Activated CD8-positive, alpha-beta T cell treated with anti-CD3 and anti-CD28 coated beads for 36 hours (primary cell): ENCODE measurements around the gene TMEM212. TPM values are rescaled to one million over a fixed set of nuclear protein-coding genes. Genes with fewer than 3 reads are reported as not detected.

Experiments used
- ATAC-seq: fragments of 200-7000 bp; cut with Tn5 transposase; one replicate; pipeline ENCODE4 v1.10.0; 2021; ENCODE audit warnings: mild to moderate bottlenecking, moderate library complexity
- CTCF ChIA-PET: fragments of 350-600 bp; sonication (Branson Sonifier 250); formaldehyde crosslinking; loops from one replicate; lab custom pipeline; 2021; ENCODE audit warnings: antibody characterized with exemption; lab: Charles Lee
- POLR2A ChIA-PET: fragments of 350-600 bp; sonication (Branson Sonifier 250); formaldehyde crosslinking; loops from one replicate; lab custom pipeline; 2021; ENCODE audit warnings: antibody characterized with exemption; lab: Charles Lee
- DNase-seq: peaks from one replicate; pipeline ENCODE4 v3.0.0-alpha.2; 2020
- H3K27ac Mint-ChIP-seq: one replicate; pipeline ENCODE4 v1.8.0; 2021; ENCODE audit warnings: mild to moderate bottlenecking, mixed read lengths
- H3K27me3 Mint-ChIP-seq: one replicate; pipeline ENCODE4 v1.8.0; 2021; ENCODE audit warnings: mixed read lengths
- H3K36me3 Mint-ChIP-seq: one replicate; pipeline ENCODE4 v1.8.0; 2021; ENCODE audit warnings: low read depth, mixed read lengths
- H3K4me1 Mint-ChIP-seq: one replicate; pipeline ENCODE4 v1.8.0; 2021; ENCODE audit warnings: low read depth, mixed read lengths
- H3K4me3 Mint-ChIP-seq: one replicate; pipeline ENCODE4 v1.8.0; 2021; ENCODE audit warnings: mild to moderate bottlenecking, moderate library complexity, mixed read lengths
- H3K9me3 Mint-ChIP-seq: one replicate; pipeline ENCODE4 v1.8.0; 2021; ENCODE audit warnings: mixed read lengths
- CTCF ChIP-seq: fragments of 200-600 bp; IDR thresholded peaks from one replicate; pipeline ENCODE4 v1.8.0; 2022; ENCODE audit warnings: antibody characterized with exemption, mild to moderate bottlenecking
- intact Hi-C: fragments of 100-400 bp; cut with micrococcal nuclease; formaldehyde crosslinking; loops from one replicate; pipeline ENCODE4 v1.10.0; 2022
- total RNA-seq, 2 experiments: library from RNA; stranded (reverse); gene quantifications; one replicate each; pipeline ENCODE4 v1.2.3, GENCODE V29; 2021

The TMEM212 gene
- total RNA-seq, 2 experiments from 2014 or later = not detected

GRCh38 chr3:171880101-171880870, 37.1 kb downstream of the TMEM212 start:
- Mint-ChIP-seq H3K27ac (no peak overlapping the region), H3K27me3 (peaks cover 10% of the 10 kb centered on the region), H3K4me3 (no peak overlapping the region), H3K4me1 (peaks cover 6% of the 10 kb centered on the region), H3K9me3 (no peaks in the 10 kb centered on the region), H3K36me3 (no peaks in the 10 kb centered on the region)
- POLR2A ChIA-PET = no interaction called here
- ATAC-seq (no peak), DNase-seq (no peak)
- TF ChIP-seq CTCF = no peak
- CTCF ChIA-PET = interaction anchor here (1.2 to 1.4 kb wide), 2 partner anchors 12 to 108 kb away, joined by 3 read pairs; no protein-coding TSS in a partner anchor
- intact Hi-C loops = no loop called here

- intact Hi-C loops = no loop called here
- Mint-ChIP-seq H3K36me3 (no peaks in the 10 kb centered on the region), H3K4me3 (no peak overlapping the region), H3K4me1 (peaks cover 5% of the 10 kb centered on the region), H3K27ac (no peak overlapping the region), H3K9me3 (no peaks in the 10 kb centered on the region), H3K27me3 (peaks cover 12% of the 10 kb centered on the region)
- ATAC-seq = no peak
- POLR2A ChIA-PET = no interaction called here
- CTCF ChIA-PET = interaction anchor here (1.2 kb wide), 1 partner anchor 109 kb away, joined by 3 read pairs; no protein-coding TSS in a partner anchor
- TF ChIP-seq CTCF = no peak
- DNase-seq = no peak
Measured at GRCh38 chr3:171881251-171881650, 38.1 kb downstream of the TMEM212 start.

GRCh38 chr3:171883257-171883892, 40.2 kb downstream of the TMEM212 start:
- Mint-ChIP-seq H3K4me3 (no peak overlapping the region), H3K36me3 (no peaks in the 10 kb centered on the region), H3K4me1 (no peaks in the 10 kb centered on the region), H3K27me3 (peaks cover 7% of the 10 kb centered on the region), H3K27ac (no peak overlapping the region), H3K9me3 (no peaks in the 10 kb centered on the region)
- ChIA-PET CTCF (no interaction called here), POLR2A (no interaction called here)
- TF ChIP-seq CTCF = no peak
- intact Hi-C loops = no loop called here
- DNase-seq = no peak
- ATAC-seq = no peak

- no peaks in the 10 kb centered on the region for H3K4me1 Mint-ChIP-seq
- POLR2A ChIA-PET = no interaction called here
- H3K4me3 Mint-ChIP-seq = no peak overlapping the region
- no peaks in the 10 kb centered on the region for H3K36me3 Mint-ChIP-seq
- no peak overlapping the region for H3K27ac Mint-ChIP-seq
- TF ChIP-seq CTCF = no peak
- CTCF ChIA-PET = no interaction called here
- no peak for ATAC-seq
- intact Hi-C loops = no loop called here
- no peaks in the 10 kb centered on the region for H3K9me3 Mint-ChIP-seq
- no peak for DNase-seq
- H3K27me3 Mint-ChIP-seq = peaks cover 3% of the 10 kb centered on the region
Measured at GRCh38 chr3:171883893-171884279, 40.7 kb downstream of the TMEM212 start.

- Mint-ChIP-seq H3K36me3 (no peaks in the 10 kb centered on the region), H3K27me3 (peaks cover 9% of the 10 kb centered on the region), H3K9me3 (no peaks in the 10 kb centered on the region), H3K4me1 (peaks cover 6% of the 10 kb centered on the region), H3K27ac (no peak overlapping the region), H3K4me3 (no peak overlapping the region)
- intact Hi-C loops = no loop called here
- ATAC-seq (no peak), DNase-seq (no peak)
- TF ChIP-seq CTCF = no peak
- ChIA-PET CTCF (no interaction called here), POLR2A (interaction anchor here (0.6 kb wide), 1 partner anchor 941 kb away, joined by 3 read pairs; no protein-coding TSS in a partner anchor)
Measured at GRCh38 chr3:171888466-171888865, 45.3 kb downstream of the TMEM212 start.
